Bronchial epithelial cell (primary cell): ENCODE data around the gene CCDC88C. TPM values are rescaled to one million over a fixed set of nuclear protein-coding genes. Genes with fewer than 3 reads are reported as not detected.
"Not testable (repeated sequence)": the region's sequence is repeated elsewhere in the genome, so short reads cannot be mapped to it uniquely, and the experiment has no call there.

Experiments used
- DNase-seq: peaks from one replicate; pipeline ENCODE4 v3.0.0-alpha.2; 2010; ENCODE audit warnings: low read depth
- FAIRE-seq: peaks from 2 replicates; lab custom pipeline; 2011; peaks lifted over from hg19 to GRCh38; lab: Jason Lieb, UNC
- H3K27me3 ChIP-seq: 2 replicates; pipeline ENCODE4 v1.5.1; 2011; ENCODE audit warnings: low read length; ENCODE audit not compliant: control insufficient read depth, insufficient read depth
- H3K36me3 ChIP-seq: 2 replicates; pipeline ENCODE4 v1.5.1; 2011; ENCODE audit warnings: low read length; ENCODE audit not compliant: control insufficient read depth, insufficient read depth
- H3K4me3 ChIP-seq: 2 replicates; pipeline ENCODE4 v1.5.1; 2011; ENCODE audit warnings: mild to moderate bottlenecking, low read depth, low read length, control low read depth
- CTCF ChIP-seq: IDR thresholded peaks from 2 replicates; pipeline ENCODE4 v1.5.1; 2011; ENCODE audit warnings: mild to moderate bottlenecking, moderate library complexity, low read length, control low read depth, inconsistent platforms; ENCODE audit not compliant: insufficient read depth, severe bottlenecking
- total RNA-seq: library from RNA; depleted of rRNA; stranded (reverse); fragments of >200 nt; gene quantifications from 2 replicates; pipeline ENCODE4 v1.2.1, GENCODE V29; 2014

Gene CCDC88C
- total RNA-seq, 1 donor from 2014 or later, result 21.3 TPM

GRCh38 chr14:91270619-91271018 is 147.0 kb downstream of the CCDC88C start:
- no peaks in the 10 kb centered on the region for H3K27me3 ChIP-seq
- H3K36me3 ChIP-seq, result peaks cover 3% of the 10 kb centered on the region
- FAIRE-seq, result no peak
- TF ChIP-seq CTCF, result no peak
- no peak for DNase-seq
- no peak overlapping the region for H3K4me3 ChIP-seq

- Histone ChIP-seq H3K36me3 (peaks cover 3% of the 10 kb centered on the region), H3K27me3 (no peaks in the 10 kb centered on the region), H3K4me3 (no peak overlapping the region)
- no peak for TF ChIP-seq CTCF
- no peak for DNase-seq
- FAIRE-seq, result no peak
Measured at GRCh38 chr14:91270188-91270587, 147.4 kb downstream of the CCDC88C start.

- peaks cover 2% of the 10 kb centered on the region for H3K36me3 ChIP-seq
- H3K27me3 ChIP-seq, result no peaks in the 10 kb centered on the region
- no peak overlapping the region for H3K4me3 ChIP-seq
- DNase-seq, result no peak
- TF ChIP-seq CTCF, result no peak
- peak; percentile 32 for FAIRE-seq
Measured at GRCh38 chr14:91269076-91269991, 148.3 kb downstream of the CCDC88C start.

GRCh38 chr14:91267965-91268437 is 149.6 kb downstream of the CCDC88C start:
- H3K27me3 ChIP-seq, result no peaks in the 10 kb centered on the region
- FAIRE-seq, result no peak

GRCh38 chr14:91266276-91266675 is 151.3 kb downstream of the CCDC88C start:
- not testable (repeated sequence) for H3K36me3 ChIP-seq, H3K4me3 ChIP-seq, DNase-seq, H3K27me3 ChIP-seq, FAIRE-seq

More at GRCh38 chr14:91267965-91268437, 149.6 kb downstream of the CCDC88C start:
- peaks cover 1% of the 10 kb centered on the region for H3K36me3 ChIP-seq
- DNase-seq, result no peak
- TF ChIP-seq CTCF, result no peak
- no peak overlapping the region for H3K4me3 ChIP-seq

- FAIRE-seq (no peak), DNase-seq (peak; percentile 68)
- Histone ChIP-seq H3K36me3 (no peaks in the 10 kb centered on the region), H3K27me3 (no peaks in the 10 kb centered on the region), H3K4me3 (no peak overlapping the region)
- no peak for TF ChIP-seq CTCF
Measured at GRCh38 chr14:91265404-91265803, 152.2 kb downstream of the CCDC88C start.
